GM12891 (cell line): ENCODE results near the gene SKIC8.

ENCODE experiments used
- DNase-seq: peaks from one replicate; pipeline ENCODE4 v3.0.0; 2011; ENCODE audit warnings: low spot score; ENCODE audit not compliant: insufficient read length
- FAIRE-seq: peaks from 2 replicates; lab custom pipeline; 2011; peaks lifted over from hg19 to GRCh38; lab: Jason Lieb, UNC
- PAX5 ChIP-seq: IDR thresholded peaks from 2 replicates; pipeline ENCODE4 v1.6.1; 2011; ENCODE audit warnings: low read length, moderate library complexity, mild to moderate bottlenecking; ENCODE audit not compliant: insufficient read depth, severe bottlenecking
- POLR2A ChIP-seq: IDR thresholded peaks from 2 replicates; pipeline ENCODE4 v1.6.1; 2011; ENCODE audit warnings: low read depth, low read length, control low read depth
- POLR2AphosphoS5 ChIP-seq: IDR thresholded peaks from 2 replicates; pipeline ENCODE4 v1.6.1; 2011; ENCODE audit warnings: low read depth, low read length, control low read depth
- POU2F2 ChIP-seq: IDR thresholded peaks from 2 replicates; pipeline ENCODE4 v1.6.1; 2011; ENCODE audit warnings: low read depth, mild to moderate bottlenecking, control low read depth, low read length, moderate library complexity
- SPI1 ChIP-seq: IDR thresholded peaks from 2 replicates; pipeline ENCODE4 v1.6.1; 2011; ENCODE audit warnings: low read depth, low read length, control low read depth
- TAF1 ChIP-seq: IDR thresholded peaks from 2 replicates; pipeline ENCODE4 v1.6.1; 2011; ENCODE audit warnings: low read depth, low read length, control low read depth

The SKIC8 gene

DNA sequence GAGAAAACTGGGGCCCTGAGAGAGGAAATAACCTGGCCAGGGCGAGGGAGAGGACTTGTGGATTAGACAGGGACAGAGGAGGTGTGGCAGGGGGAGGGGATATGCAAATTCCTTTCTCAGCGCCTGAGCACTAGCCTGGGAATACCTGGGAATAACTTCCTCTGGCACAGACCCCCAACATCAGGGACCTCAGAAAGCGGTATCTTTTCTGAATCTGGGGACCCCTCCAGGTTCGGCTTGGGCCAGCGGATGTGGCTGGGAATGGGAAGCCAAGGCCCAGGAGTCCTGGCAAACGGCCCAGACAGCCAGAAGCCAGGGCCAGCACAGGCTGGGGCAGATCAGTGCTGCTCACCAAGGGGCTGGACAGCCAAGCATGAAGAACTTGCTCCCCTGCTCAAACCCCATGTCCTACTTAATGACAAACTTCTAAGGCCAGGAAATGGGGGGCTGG is 55.9 kb downstream of the SKIC8 start:
- TF ChIP-seq SPI1: no peak
- no peak for TF ChIP-seq TAF1
- TF ChIP-seq PAX5: no peak
- TF ChIP-seq POU2F2: no peak
- TF ChIP-seq POLR2A: no peak
- TF ChIP-seq POLR2AphosphoS5: no peak
- no peak for FAIRE-seq
- no peak for DNase-seq

DNA sequence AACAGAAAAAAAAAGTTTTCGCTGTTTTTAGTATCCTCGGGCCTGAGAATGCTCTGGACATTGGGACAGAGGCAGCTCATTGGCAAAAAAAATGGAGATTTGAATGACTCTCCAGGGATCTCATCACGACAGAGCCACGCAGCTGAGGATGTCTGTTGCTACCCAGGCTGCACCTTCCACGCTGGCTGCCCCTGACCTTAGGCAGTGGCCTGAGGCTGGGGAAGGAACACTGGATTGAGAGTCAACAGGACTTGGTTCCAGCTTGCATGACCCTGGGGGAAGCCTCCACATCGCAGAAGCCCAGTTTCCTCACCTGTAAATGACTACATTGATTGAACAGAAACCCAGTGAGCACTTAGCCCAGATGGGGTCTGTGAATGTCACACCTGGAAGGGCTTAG is 56.4 kb downstream of the SKIC8 start:
- DNase-seq (no peak), FAIRE-seq (no peak)
- no peak for TF ChIP-seq SPI1

DNA sequence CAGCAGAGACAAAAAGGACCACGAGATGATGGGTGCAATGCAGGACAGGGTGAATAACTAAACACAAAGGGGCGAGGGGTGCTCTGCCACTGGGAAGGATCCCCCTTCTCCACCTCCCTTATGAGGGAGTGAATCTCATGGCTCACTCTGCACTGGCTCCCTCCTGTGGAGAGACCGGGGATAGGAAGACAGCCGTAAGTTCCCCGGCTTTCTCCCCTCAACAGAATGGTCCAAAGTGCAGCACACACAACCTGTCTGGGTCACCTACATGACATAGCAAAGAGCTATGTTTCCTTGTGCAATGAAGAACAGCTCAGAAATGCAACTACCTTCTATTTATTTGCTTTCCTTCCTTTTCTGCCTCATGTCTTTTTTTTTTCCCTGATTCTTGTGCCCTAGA is 57.3 kb downstream of the SKIC8 start:
- no peak for TF ChIP-seq TAF1
- TF ChIP-seq SPI1: no peak
- no peak for TF ChIP-seq PAX5
- no peak for TF ChIP-seq POU2F2
- DNase-seq: no peak
- no peak for FAIRE-seq

DNA sequence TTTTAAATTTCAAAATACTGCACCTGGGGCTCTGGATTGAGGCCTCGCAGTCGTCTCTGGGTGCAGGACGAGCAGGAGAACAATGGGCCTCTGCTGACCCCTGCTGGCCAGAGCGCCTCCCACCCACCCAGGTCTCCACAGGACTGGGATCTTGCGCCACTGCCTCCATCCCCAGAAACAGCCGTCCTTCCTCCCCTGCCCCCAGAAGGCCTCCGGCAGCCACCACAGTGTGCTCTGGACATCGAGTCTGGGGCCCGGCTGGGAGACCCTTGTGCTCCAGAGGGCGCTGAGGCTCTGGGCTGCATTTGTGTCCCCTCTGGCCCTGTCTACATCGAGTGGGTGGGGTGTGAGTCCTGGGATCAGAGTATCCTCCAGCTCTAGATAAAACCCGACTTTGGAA is 58.4 kb downstream of the SKIC8 start:
- TF ChIP-seq TAF1: no peak
- no peak for TF ChIP-seq SPI1
- TF ChIP-seq POLR2A: no peak
- no peak for TF ChIP-seq PAX5
- no peak for TF ChIP-seq POLR2AphosphoS5
- no peak for TF ChIP-seq POU2F2
- peak; percentile 85 for DNase-seq
- no peak for FAIRE-seq

DNA sequence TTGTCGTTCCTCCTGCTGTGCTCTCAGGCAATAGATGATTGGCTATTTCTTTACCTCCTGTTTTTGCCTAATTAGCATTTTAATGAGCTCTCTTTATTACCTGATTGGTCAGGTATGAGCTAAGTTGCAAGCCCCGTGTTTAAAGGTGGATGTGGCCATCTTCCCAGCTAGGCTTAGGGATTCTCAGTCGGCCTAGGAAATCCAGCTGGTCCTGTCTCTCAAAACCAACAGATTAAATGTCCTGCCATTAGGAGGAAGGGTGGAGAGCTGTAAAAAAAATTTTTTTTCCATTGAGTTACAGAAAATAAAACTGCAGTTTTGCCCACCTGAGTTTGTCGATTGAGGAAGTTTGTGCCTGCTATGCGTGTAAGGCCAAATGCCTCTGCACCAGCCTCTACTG is 59.6 kb downstream of the SKIC8 start:
- DNase-seq (no peak), FAIRE-seq (no peak)
- TF ChIP-seq TAF1 (no peak), POLR2AphosphoS5 (no peak), SPI1 (no peak), POU2F2 (no peak), POLR2A (no peak), PAX5 (no peak)

DNA sequence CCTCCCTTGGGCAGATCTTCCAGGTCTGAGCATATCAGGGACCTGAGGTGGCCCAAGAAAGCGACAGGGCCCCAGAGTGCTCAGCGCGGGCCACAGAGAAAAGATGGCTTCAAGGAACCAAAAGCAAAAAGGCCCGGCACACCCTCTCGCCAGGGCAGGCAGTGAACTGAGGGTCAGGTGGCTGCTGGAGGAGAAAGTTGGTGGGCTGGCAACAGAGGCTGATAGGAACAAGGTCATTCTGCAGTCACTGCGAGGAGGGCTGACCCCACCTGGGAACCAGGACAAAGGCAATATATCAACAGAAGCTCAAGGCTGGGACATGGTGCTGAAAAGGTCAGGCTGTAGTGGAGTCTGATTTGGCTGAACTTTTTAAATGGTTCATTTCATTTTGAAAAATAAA is 62.3 kb downstream of the SKIC8 start:
- TF ChIP-seq PAX5 (no peak), POU2F2 (no peak), POLR2AphosphoS5 (no peak), SPI1 (no peak)
- no peak for FAIRE-seq
- no peak for DNase-seq

DNA sequence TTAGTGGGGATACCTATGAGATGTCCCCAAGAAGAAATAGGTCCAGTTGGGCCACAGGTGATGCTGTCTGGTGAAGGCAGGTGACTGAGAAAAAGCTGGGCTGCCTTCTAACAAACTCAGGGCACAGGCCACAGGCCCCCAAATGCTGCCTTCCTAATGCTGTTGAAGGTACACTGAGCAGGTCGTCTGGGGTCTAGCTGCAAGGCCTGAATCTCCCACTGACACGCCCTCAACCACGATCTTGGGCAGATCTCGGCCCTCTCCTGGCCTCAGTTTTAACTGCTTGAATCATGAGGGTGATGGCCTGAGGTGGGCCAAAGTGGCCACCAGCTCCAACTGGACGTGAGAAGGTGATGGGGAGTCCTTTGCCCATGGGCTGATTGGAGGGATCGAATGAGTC is 62.9 kb downstream of the SKIC8 start:
- FAIRE-seq (no peak), DNase-seq (no peak)
- TF ChIP-seq POLR2A (no peak), POU2F2 (no peak), POLR2AphosphoS5 (no peak), PAX5 (no peak), SPI1 (no peak), TAF1 (no peak)

DNA sequence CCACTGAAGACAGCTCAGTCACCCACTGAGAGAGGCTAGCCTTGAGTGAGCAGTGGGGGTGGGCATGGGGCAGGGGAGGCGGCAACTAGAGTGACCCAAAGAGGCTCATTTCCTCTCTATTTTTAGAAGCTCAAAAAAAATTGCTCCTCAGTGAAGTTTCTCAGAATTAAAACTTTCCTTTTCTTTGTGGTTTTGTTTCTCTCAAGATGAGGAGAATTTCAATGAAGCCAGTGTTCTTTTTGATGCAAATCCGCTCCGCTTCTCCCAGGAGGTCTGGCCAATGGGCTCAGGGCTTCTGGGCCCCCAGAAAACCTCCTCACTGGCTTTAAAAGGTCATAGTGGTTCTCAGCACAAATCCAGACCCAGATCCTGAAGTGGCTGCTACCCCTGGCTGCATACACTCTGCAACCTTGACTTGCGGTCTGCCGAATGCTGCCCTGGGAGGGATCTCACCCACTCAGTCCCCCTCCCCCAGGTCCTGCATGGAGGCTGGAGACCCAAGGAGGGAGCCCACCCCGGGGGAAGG is 64.8 kb downstream of the SKIC8 start, which contains the start of gene ACSBG1:
TSS of gene ACSBG1 (minus strand) at position 51 of the 526 bp plus-strand sequence. CDS start 64 bp downstream, outside the sequence.
- FAIRE-seq: no peak
- no peak for DNase-seq
- TF ChIP-seq SPI1 (no peak), POU2F2 (no peak), POLR2AphosphoS5 (no peak), TAF1 (no peak), POLR2A (no peak), PAX5 (no peak)

DNA sequence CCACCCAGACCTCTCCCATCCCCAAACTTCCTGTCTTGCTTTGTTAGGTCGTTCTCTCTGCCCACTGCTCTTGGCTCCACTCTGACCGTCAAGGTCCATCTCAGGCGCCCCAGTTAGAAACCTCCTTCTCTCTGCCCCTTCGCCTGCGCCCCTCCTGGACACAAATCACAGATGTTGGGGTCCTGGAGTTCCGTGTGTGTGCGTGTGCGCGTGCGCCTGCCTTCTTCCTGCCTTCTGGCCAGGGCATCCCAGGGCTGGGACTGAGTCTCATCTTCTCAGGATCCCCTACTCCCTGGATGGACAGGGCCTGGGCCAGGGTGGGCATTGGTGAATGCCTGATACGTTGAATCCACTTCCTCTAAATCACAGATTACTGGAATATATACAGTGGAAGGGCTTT is 65.9 kb downstream of the SKIC8 start:
- TF ChIP-seq POU2F2: no peak
- TF ChIP-seq SPI1: no peak
- TF ChIP-seq POLR2A: no peak
- no peak for TF ChIP-seq TAF1
- no peak for TF ChIP-seq PAX5
- no peak for TF ChIP-seq POLR2AphosphoS5
- DNase-seq (no peak), FAIRE-seq (no peak)
